ENCODE measurements around the gene ACTRT3.
A peak's percentile ranks its signal among the peaks of the same experiment; 100 is the strongest.

Gene ACTRT3

DNA sequence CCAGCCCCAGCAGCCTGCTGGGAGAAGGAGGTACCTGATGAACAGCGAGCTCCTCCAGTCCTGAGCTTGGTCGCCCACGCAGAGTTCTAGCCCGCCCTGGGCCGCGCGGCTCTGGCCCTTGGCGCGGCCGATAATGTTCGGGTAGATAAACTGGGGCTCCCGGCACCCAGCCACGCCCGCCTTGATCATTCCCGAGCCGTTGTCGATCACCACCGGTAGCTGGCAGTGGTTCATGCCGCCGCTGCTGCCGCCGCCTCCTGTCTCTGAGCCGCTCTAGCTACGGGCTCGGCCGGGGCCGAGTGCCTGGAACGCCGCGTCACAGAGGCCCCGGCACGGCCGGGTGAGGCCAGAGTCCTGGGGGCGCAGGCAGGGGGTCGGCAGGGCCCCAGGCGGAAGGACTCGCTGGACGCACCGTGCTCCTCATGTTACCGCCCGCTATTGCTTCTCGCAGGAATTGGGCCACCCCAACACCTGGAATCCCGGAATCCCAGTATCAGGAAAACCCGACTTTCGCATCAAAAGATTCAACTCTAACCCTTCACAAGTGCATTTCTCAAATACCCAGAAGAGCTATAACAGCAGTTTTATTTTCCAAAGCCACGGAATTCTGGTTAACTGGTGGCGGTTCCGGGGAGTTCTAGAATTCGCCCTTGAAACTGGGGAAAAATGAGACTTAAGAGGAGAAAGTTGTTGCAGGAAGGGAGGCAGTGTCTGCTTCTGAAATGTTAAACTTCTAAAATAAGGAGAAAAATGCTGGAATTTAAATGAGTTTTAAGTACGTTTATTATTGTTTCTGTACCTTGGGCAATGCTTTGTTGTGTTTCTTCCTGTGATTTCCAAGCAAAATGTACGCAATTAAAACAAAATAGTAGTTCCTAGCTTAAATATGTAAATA is at the start of gene ACTRT3:
Gene ACTRT3 (minus strand): TSS at position 275 of the 895 bp plus-strand sequence. CDS start 41 bp downstream, at position 234.
- peak; percentile 65 for DNase-seq (ENCODE audit: low spot score)

DNA sequence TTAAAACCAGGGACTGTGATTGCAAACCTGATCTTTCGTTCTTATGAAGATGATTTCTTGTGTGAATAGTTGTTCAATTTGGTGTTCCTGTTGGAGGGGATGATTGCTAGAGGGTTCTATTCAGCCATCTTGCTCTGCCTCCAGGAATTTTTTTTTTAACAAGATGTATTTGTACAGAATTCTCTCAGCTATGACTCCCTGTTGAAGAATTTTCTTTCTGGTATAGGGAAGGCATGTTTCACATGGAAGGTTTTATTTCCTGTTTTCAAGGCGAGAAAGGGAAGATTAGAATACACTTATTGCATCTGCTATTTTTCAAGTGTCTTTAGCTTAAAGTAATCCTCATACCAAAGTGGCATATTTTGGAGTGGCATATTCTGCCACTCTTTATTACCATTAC is 49.0 kb upstream of the ACTRT3 start:
- DNase-seq (ENCODE audit: low spot score), result no peak

DNA sequence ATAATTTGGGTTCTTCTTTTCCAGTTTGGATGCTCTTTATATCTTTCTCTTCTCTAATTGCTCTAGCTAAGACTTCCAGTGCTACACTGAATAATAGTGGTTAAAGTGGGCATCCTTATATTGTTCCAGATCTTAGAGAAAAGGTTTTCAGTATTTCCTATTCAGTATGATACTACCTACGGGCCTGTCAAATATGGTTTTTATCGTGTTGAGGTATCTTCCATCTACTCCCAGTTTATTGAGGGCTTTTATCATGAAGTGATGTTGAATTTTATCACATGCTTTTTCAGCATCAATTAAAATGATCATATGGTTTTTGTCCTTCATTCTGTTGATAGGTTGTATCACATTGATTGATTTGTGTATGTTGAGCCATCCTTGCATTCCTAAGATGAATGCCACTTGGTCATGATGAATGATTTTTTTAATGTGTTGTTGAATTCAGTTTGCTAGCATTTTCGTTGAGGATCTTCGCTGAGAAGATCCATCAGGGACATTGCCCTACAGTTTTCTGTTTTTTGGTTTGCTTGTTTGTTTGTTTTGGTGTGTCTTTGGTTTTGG is 46.3 kb upstream of the ACTRT3 start:
- no peak for DNase-seq (ENCODE audit: low spot score)

DNA sequence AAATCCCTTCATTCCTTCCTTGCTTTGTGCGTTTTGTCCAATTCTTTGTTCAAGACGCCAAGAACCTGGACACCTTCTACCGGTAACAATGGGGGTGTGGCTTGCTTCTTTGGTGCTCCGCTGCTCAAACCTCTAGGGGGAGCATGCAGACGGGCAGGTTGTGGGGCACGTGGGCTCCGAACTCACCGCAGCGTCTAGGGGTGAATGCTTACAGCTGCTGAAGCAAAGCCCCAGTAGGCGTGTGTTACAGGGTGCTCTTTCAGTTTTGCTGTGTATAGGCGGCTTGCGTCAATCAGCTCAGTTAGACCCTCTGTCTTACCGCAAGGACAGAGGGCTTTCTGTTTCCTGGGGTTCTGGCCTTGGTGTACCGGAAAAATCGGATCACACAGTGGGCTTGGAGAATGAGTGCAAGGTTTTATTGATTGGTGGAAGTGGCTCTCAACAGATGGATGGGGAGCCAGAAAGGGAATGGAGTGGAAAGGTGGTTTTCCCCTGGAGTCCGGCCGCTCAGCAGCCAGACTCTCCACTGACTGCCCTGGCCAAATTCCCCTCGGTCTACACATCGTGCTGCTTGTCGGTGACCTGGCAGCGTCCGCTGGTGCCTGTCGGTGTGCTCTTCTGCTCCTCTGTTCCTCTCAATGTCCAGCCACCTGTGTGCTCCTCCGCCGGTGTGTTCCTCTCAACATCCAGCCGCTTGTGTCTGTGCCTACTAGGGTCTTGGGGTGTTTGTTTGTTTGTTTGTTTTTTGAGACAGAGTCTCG is 44.6 kb upstream of the ACTRT3 start:
- peak; percentile 77 for DNase-seq (ENCODE audit: low spot score)

DNA sequence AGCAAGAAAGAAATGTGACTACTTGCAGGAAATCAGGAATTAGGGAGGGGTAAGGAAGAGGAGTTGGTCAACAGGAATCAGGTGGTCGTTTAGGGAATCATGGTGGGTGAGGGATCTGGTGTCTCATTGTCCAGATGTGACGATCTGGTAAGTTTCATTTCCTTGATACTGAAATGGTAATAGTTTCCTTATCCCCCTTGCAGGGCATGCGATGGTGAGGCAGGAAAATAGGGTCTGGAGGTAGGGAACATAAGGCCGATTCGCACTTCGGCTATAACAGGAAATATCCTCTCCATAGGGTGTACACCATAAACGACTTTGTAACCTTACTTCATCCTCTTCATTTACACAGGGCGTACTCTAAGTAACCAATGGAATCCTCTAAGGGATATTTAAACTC is 43.9 kb upstream of the ACTRT3 start:
- no peak for DNase-seq (ENCODE audit: low spot score)

DNA sequence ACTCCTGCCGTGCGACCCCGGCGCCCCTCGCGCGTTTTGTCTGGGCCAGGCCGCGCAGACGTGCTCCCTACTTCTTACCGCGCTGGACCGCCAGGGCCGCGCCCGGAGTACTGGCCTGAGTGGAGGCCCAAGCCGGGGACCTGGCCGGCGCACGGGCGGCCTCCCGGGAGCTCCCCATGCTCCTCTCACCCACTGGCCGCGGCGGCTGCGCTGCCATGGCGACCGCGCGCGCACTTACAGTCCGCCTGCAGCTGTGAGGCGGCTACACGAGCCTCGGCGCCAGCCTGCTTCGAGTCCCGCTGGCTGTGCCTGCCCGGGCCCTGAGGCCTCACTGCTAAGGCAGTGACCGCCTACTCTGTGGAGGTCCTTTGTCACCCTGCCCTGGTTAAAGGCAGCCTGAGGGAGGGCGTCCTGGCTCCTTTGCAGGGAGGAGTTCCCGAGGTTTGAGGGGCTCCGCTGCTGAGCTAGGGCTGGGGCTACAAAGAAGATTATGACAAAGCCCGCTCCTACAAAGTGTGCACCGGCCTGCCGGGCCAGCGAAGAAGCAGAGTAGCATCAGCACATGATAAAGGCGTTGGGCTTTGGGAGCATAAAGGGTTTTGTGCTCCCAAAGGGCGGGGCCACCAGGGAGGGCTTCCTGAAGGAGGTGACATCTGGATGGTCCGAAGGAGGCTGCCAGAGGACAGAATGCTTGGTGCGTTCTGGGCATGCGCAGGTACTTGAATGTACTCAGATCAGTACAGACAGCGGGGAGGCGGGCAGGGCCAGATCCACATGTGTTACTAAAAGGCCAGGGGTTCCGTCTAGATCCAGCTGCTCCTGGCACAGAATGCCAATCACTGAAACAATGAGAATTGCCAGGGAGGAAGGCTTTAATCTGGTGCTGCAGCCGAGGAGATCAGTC is 43.2 kb upstream of the ACTRT3 start, which contains the start of the genes LRRC34 and LRRIQ4:
Gene LRRC34 (minus strand): TSS at position 573 of the 904 bp plus-strand sequence. CDS start 356 bp downstream, at position 217.
Gene LRRIQ4 (plus strand): TSS at position 539 of the 904 bp plus-strand sequence. CDS start 9,052 bp downstream, outside the sequence.
- peak; percentile 72 for DNase-seq (ENCODE audit: low spot score)

DNA sequence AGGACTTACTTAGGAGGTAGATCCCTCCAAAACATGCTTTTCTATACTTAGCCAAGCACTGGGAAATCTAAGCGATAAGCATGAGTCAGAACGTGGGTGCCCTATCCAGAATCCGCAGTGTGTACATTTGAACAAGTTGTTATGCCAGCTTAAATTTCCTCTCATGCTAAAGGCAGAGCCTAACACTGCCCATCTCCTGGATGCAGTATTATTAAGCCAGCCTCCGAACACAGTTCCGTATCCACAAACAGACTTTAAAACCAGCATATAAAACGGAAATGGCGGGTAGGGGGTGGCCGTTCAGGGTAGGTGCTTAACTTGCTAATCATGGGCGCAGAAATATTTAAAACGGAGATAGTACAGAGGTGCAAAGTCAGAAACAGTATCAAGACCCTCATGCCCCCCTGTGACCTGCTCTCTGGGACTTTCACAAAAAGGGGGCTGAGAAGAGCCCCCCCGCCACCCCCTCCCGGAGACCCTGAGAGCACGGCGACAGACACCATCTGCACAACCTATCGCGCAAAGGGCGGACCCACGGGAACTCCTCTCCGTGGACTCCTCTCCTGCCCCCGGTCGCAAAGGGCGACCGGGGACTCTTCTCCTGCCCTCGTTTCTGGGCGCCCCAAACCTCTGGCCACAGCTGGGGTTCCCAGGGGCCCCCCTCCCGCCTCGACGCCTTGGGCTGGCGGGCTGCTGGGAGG is 42.4 kb upstream of the ACTRT3 start:
- no peak for DNase-seq (ENCODE audit: low spot score)

DNA sequence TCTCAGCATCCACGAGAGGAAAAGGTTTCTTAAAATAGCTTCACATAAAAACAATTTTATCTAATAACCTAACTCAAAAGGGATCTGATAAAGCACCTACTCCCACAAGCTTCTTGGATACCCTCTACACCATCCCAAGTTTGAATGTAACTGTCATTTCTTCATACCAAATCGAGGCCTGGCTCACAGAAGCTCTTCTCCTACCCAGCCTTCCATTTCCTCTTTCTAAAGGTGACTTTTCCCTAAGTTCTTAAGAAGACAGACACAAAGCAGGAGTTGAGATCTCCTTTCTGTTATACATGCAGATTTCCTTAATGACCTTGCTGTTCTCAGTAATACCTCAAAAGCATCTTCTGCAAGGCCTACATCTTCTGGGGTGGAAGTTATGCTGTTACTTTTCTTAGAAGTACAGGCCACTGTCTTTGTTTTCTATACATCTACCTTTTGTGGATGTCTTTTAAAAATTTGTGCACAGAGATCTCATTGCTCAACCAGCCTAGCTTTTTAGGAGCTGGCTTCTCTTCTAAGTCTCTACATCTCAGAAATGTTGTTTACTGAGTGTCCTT is 40.0 kb upstream of the ACTRT3 start:
- DNase-seq (ENCODE audit: low spot score), result no peak

DNA sequence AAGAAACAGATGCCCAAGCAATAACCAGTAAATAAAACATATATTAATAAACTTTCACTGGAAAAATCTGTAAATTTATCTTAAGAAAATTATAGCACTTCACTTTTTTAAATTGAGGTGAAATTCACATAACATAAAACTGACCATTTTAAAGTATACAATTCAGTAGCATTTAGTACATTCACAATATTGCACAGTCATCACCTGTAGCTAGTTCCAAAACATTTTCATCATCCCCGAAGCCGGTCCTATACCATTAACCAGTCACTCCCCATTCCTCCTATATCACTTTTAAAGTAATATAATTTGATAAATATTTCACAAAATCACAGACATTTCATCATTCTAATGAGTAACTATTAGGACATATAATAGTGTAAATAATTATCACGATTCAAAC is 35.3 kb upstream of the ACTRT3 start:
- no peak for DNase-seq (ENCODE audit: low spot score)

DNA sequence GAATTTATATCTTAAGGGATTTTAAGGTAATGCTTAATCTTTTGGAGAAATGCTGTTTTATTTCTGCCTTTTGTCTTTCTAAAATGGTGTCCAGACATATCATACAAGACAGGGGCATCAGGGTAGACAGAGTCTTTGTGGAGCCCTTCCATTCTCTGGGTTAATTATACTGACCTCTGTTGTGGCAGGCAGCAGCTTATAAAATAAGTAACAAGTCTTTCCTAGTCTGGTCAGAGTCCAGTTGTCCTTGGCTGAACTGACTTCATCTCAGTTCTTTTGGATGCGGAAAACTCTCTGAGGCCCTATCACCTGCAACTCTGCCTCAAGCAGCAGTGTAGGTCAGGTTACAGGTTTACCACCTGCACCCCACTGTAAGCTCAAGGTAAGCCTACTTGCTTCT is 23.0 kb upstream of the ACTRT3 start:
- DNase-seq (ENCODE audit: low spot score), result no peak

DNA sequence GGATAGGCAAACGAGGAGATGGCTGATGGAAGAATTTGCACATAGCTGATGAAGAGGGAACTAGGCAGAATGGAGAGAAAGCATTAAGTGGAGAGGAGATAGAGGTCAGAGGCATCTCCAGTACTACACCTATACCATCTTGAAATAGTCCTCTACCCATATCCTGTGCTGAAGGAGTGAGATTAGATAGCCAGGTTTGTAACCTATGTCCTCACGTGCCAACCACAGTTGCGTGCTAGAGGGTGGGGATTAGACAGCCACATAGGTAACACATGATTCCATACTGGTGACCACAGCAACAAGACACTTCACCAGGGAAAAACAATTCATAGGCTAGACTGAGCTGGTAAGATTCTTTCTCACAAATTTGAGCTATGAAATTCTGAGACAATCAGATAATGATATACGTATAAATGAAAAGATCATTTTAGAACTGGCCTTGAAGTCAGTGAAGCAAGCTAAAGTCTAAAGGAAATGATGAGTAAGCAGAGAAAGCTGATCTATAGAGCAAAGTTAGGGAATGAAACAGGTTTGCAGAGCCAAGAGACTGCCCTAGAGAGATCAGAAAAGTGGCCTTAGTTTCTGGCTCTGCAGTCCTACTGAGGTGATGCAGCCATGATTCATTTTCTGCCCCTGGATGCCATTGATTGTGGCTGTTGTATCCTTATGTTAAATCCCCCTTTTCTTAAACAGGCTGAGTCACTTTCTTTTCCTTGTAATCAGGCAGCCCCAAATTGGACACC is 21.5 kb upstream of the ACTRT3 start:
- no peak for DNase-seq (ENCODE audit: low spot score)

DNA sequence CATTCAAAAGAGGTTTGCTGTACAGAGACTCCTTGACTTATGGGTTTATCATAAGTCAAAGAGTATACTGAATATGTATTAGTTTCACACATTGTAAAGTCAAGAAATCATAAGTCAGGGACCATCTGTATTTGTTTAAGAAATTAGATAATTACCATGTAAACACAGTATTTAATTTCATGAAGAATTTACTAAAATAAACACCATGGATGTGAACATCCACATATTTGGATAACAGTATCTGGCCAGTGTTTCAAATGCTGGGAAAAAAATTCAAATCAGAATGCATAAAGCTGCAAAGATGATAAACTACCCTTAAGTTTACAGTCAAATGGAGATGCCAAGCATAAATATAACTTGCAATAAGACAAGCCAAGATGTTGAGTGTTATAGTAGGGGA is 20.9 kb upstream of the ACTRT3 start:
- DNase-seq (ENCODE audit: low spot score), result no peak

DNA sequence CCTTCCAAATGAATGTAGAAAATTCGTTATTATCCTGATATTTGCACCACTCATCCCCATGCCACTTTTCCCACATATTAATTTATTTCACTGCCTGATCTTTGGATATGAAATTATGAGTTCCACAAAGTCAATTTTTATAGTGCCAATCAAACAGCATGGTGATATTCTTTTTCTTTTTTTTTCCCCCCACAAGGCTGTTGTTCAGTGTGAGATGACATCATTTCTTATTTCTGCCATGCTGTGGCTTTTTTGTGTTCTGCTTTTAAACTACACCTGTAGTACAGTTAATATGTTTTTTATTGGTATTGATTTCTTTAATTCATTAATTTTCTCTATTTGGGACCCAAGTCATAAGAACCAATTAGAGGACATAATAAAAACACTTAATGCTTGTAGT is 18.4 kb upstream of the ACTRT3 start:
- DNase-seq (ENCODE audit: low spot score), result no peak

DNA sequence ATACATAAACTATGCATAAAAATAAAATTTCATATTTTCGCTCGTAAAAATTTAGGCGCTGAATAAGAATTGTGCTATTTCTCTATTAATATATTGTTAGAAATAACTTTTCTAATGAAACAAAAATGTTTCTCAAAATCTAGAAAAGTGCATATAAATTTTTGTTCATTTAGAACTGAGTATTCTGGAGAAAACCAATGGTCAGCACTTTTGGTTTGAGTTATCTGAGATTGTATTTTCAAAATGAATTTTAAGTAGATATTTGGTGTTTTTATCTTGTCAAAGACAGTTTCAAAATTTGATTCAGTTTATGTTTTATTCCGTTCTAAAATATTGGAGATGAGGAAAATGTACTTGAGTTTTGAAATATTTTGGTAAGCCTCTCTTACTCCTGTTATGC is 17.8 kb upstream of the ACTRT3 start:
- DNase-seq (ENCODE audit: low spot score), result no peak

DNA sequence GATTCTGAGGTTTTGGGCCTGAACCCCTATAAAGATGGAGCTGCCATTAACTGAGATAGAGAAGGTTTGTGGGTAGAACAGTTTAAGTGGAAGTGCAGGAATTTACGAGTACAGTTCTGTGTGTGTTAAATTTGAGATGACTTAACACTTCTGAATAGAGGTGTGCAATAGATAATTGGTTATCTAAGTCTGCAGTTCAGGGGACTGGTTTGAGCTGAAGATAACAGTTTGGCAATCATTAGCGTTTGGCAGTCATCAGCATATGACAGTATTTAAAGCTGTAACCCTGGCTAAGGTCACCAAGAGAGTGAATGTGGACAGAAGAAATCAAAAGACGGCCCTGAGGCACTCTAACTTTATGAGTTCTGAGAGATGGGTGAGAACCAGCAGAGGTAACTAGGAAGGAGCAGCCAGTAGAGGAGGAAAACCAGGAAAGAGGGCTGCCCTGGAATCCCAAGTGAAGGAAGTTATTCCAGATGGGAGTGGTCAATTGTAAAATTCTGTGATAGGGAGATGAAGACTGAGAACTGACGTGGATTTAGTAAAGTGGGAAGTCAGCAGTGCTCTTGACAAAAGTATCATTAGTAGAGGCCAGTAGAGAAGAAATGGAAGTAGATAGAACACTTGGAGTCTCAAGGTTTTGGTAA is 12.0 kb upstream of the ACTRT3 start:
- no peak for DNase-seq (ENCODE audit: low spot score)

DNA sequence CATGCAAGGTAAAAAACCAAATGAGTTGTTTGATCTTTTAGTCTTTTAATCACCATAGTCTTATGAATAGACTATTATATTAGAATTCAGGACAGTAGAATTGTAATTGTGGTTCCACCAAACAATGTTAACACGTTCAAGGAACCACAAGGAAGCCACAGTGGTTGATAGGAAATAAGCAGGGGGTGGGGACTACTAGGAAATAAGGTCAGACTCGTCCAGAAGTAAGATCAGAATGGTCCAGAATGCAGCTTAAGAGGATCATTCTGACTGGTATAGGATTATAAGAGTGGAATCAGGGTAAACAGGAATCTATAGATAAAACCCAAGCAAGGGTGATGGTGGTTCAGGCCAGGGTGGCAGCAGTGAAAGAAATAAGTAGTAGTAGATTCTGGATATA is 11.4 kb upstream of the ACTRT3 start:
- DNase-seq (ENCODE audit: low spot score), result no peak

DNA sequence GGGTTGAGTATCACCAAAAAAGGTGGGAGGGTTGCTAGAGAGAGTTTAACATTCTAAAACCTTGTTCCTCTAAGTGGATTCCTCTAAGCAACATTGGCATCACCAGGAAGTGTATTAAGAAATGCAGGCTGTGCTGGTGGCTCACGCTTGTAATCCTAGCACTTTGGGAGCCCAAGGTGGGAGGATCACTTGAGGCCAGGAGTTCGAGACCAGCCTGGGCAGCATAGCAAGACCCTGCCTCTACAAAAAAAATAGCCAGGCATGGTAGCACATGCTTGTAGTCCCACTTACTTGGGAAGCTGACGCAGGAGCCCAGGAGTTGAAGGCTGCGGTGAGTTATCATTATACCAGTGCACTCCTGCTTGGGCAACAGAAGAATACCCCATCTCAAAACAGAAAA is 8.5 kb upstream of the ACTRT3 start:
- no peak for DNase-seq (ENCODE audit: low spot score)

DNA sequence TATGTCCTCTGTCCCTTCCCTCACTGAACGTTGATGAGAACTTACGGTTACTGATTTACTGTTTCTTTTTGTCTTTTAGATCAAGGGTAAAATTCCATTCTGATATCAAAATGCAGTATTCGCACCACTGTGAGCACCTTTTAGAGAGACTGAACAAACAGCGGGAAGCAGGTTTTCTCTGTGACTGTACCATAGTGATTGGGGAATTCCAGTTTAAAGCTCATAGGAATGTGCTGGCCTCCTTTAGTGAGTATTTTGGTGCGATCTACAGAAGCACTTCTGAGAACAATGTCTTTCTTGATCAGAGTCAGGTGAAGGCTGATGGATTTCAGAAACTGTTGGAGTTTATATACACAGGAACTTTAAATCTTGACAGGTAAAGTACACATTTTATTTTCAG is 4.8 kb upstream of the ACTRT3 start:
- DNase-seq (ENCODE audit: low spot score), result no peak
